Measurements from ENCODE around the gene NRXN2. TPM values are rescaled to one million over a fixed set of nuclear protein-coding genes. Genes with fewer than 3 reads are reported as not detected.

Gene NRXN2
- total and polyA plus RNA-seq, 2 donors (not counting 3 experiments of a cell fraction or from before 2014, with no cell fraction given): not detected

DNA sequence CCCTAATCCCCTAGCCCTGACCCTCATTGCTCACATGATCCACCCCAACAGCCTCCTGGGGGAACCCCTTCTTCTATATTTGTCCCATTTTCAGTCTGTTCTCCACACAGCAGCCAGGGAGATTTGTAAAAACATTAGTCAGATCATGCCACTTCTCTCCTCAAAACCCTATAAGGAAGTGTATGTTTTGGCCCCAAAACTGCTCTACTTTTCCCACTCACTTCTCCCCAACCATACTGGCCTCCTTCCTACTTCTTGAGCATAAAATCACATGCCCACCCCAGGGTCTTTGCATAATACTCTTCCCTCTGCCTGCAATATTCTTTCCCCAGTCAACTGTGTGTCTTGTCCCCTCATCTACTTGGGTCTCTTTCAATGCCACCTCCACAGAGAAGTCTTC, 136.6 kb downstream of the NRXN2 start:
- Histone ChIP-seq H2AFZ (ENCODE audit: low read depth, low read length) (no peak overlapping the region), H4K20me1 (replicated peaks; ENCODE audit: control insufficient read depth, extremely low read depth, insufficient read depth, low read length) (no peaks in the 10 kb centered on the region), H3K79me2 (ENCODE audit: control insufficient read depth, insufficient read depth, low read length) (no peaks in the 10 kb centered on the region), H3K9me1 (replicated peaks; ENCODE audit: control insufficient read depth, extremely low read depth, insufficient read depth, low read length) (no peaks in the 10 kb centered on the region), H3K27ac (ENCODE audit: insufficient read depth, low read depth, low read length) (no peak overlapping the region), H3K4me3 (replicated peaks in 1 of 3; ENCODE audit: insufficient read depth in 1 of 3, low read depth in 1 of 3, low read length in 3 of 3) (no peak overlapping the region), H3K36me3 (ENCODE audit: control insufficient read depth in 2 of 2, extremely low read depth in 1 of 2, insufficient read depth in 2 of 2, low read length in 2 of 2) (no peaks in the 10 kb centered on the region), H3K9ac (replicated peaks; ENCODE audit: extremely low read depth, insufficient read depth, low read length) (no peak overlapping the region), H3K4me2 (ENCODE audit: insufficient read depth, low read length) (no peak overlapping the region), H3K9me3 (replicated peaks; ENCODE audit: control insufficient read depth, insufficient read depth, low read length) (no peaks in the 10 kb centered on the region), H3K4me1 (ENCODE audit: control insufficient read depth, extremely low read depth, insufficient read depth, low read length) (no peaks in the 10 kb centered on the region), H3K27me3 (ENCODE audit: control insufficient read depth in 2 of 2, insufficient read depth in 2 of 2, low read length in 2 of 2) (no peaks in the 10 kb centered on the region)
- TF ChIP-seq EZH2 (IDR thresholded peaks at IDR 0.05; ENCODE audit: borderline replicate concordance, low read depth, low read length, severe bottlenecking) (no peak), CTCF (IDR thresholded peaks at IDR 0.05; ENCODE audit: extremely low read depth in 1 of 2, insufficient read depth in 1 of 2, low read depth in 1 of 2, low read length in 2 of 2) (no peak), POLR2AphosphoS5 (IDR thresholded peaks at IDR 0.05; ENCODE audit: insufficient read depth, low read depth, low read length) (no peak), JUN (IDR thresholded peaks at IDR 0.05; ENCODE audit: borderline replicate concordance, insufficient read depth, insufficient read length, low read depth) (no peak), GATA2 (IDR thresholded peaks at IDR 0.05; ENCODE audit: insufficient read depth, insufficient read length, low read depth, low read length) (no peak), MAX (IDR thresholded peaks at IDR 0.05; ENCODE audit: insufficient read depth, insufficient read length) (no peak), POLR2A (IDR thresholded peaks at IDR 0.05; ENCODE audit: low read depth, low read length) (no peak), FOS (IDR thresholded peaks at IDR 0.05; ENCODE audit: borderline replicate concordance, insufficient read depth, low read length) (no peak), MYC (IDR thresholded peaks at IDR 0.05; ENCODE audit: low read depth, low read length) (no peak)
- dilution Hi-C loops (cut with MboI; ENCODE audit: extremely low pct_ligation_motif_present, low sequenced_read_pairs): no loop called here
- CTCF ChIA-PET: no interaction called here
- intact Hi-C loops (cut with micrococcal nuclease): no loop called here
- DNase-seq (ENCODE audit: low read depth, low spot score) (no peak), FAIRE-seq (no peak)
- BruUV-seq (replicated peaks): no TSS peak
- POLR2A ChIA-PET: no interaction called here

All from endothelial cell of umbilical vein (primary cell).